Stimulated activated CD8-positive, alpha-beta memory T cell treated with anti-CD3 and anti-CD28 coated beads, Interleukin-15, amount 100 ng/mL, for 1 hour (primary cell): Measurements from ENCODE around the gene CHCHD2.
"Not testable (repeated sequence)": the region's sequence is repeated elsewhere in the genome, so short reads cannot be mapped to it uniquely, and the experiment has no call there.

Source experiments
- DNase-seq: peaks from one replicate; pipeline ENCODE4 v3.0.0-alpha.2; 2020; ENCODE audit warnings: low read depth

Gene CHCHD2

DNA sequence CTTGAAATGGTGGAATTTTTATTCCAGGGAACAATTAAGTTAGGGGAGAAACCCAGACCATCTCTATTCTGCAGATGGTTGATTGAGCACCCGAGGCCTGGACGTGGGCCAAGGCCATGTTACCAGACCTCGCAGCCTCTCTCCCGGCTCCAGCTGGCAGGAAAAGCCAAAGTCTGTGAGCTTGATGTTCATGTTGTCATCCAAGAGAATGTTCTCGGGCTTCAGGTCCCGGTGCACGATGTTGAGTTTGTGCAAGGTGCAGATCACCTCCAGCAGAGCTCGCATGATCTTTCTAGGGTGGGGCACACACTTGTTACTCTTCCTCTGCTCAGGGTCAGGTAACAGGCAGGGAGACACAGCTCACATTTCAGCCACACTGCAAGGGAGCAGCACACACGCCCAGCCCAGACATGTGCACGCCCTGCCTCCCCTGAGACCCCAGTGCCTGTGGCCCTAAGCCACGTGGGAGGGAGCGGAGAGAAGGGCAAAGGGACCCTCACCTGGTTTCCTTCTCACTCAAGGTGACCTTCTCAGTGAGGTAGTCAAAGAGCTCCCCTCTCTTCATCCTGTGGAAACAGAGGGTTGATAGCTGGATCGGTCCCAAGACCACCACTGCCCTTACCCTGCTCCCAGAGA lies 23.0 kb downstream of the CHCHD2 start:
- no peak for DNase-seq

DNA sequence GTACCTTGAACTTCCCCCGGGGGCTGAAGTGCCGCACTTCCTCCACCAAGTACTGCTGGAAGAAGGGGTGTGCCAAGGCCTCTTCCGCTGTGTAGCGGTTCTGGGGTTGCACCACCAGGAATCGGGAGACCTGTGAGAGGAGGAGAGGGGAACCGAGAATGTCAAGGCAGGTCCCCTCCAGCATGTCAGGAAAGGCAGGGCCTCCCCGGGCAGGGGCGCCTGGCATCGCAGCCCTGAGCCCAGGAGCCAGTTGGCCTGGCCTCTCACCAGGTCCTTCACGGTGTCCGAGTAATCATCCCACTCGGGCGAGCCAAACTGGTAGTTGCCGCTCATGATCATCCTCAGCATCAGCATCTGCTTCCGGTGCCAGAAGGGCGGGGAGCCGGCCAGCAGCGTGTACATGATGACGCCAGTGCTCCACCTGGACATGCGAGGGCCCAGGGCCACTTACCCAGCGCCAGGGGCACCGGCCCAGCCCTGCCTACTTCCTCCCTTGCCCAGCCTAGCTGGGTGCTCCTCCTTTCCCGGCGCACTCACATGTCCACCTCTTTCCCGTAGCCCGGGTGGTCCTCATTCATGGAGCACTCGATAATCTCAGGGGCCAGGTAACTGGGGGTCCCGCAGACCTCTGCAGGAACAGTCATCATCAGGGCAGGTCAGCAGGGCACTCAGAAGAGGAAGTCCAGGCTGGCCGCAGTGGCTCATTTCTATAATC lies 24.5 kb downstream of the CHCHD2 start:
- DNase-seq, result no peak

DNA sequence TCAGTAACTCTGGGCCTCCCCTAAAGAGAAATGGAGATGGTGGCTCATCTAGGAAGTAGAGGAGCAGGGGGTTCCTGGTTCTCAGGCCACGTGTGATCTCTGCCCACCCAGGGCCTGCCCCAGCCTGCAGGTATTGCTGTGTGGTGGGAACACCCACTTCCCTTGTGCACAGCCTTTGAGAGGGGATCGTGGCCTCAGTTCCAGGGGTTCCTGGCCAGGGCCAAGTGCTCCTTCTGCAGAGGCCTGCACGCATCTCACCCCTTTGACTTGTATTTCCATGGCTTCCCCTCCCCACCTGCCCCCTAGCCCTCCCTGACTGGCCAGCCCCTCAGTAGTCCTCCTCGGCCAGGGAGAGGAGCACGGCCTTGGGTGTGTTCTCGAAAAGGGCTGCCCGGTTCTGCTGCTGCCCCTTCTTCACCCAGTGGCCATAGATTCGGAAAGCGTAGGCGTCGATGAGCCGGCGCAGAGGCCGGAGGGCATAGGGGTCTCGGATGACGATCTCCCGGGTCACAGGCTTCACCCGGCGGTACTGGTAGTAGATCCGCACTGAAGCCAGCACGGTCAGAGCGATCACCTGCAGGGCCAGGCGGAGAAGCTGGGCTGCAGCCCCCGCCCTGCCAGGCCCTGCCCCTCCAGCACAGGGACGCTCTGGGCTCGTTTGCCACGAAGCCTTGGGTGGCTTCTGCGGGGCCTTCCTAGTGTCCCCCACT lies 25.4 kb downstream of the CHCHD2 start:
- DNase-seq, result not testable (repeated sequence)

DNA sequence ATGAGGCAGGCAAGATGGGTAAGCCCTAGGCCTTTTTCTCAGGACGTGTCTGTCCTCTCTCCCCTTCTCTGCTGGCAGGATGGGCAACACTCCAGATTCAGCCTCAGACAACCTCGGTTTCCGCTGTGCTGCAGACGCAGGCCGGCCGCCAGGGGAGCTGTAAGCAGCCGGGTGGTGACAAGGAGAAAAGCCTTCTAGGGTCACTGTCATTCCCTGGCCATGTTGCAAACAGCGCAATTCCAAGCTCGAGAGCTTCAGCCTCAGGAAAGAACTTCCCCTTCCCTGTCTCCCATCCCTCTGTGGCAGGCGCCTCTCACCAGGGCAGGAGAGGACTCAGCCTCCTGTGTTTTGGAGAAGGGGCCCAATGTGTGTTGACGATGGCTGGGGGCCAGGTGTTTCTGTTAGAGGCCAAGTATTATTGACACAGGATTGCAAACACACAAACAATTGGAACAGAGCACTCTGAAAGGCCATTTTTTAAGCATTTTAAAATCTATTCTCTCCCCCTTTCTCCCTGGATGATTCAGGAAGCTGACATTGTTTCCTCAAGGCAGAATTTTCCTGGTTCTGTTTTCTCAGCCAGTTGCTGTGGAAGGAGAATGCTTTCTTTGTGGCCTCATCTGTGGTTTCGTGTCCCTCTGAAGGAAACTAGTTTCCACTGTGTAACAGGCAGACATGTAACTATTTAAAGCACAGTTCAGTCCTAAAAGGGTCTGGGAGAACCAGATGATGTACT lies 26.7 kb downstream of the CHCHD2 start:
- no peak for DNase-seq

DNA sequence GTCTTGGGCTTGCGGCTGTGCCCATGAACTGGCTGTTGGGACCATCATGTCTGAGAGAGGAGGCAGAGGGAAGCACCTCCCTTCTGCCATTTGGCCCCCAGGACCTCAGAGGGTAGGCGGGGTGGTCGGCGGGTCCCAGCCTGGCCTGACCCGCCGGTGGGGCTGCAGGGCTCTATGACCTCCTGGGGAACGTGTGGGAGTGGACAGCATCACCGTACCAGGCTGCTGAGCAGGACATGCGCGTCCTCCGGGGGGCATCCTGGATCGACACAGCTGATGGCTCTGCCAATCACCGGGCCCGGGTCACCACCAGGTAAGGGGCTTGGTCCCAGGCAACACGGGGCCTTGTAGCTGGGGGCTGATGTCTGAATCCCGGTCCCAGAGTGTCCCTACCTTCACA lies 28.1 kb downstream of the CHCHD2 start:
- no peak for DNase-seq

DNA sequence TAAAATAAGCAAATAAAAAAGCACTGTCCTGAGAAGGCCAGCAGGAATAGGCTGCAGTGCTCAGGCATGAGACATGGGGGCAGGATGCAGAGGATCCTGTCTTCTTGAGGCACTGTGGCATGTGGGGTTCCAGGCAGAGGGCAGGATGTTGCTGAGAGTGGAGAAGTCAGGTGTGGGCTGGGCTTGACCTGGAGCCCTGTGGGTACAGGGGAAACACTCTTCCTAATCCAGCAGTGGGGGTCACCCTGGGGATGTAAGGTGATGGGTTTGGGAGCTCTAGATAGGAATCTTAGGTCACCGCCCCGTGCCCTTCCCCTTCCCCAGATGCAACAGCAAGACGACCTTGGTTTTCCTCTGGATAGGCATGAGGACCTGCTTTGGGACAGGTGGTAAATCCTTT lies 28.6 kb downstream of the CHCHD2 start:
- no peak for DNase-seq

DNA sequence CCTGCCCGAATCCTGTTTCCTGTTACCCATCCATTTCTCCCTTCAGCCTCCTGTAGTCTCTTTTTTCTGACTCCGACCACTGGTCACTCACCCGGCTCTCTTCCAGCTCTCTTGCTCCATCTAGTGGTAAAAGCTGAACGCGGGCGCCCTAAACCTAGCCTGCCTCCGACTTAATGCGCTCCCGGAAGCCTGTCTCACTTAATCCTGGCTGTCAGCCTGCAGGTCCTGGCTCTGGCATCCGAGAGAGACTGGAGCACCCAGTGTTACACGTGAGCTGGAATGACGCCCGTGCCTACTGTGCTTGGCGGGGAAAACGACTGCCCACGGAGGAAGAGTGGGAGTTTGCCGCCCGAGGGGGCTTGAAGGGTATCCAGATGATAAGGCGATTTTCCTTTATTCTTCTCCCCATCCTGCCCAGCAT lies 31.9 kb downstream of the CHCHD2 start:
- DNase-seq, result peak; percentile 27

DNA sequence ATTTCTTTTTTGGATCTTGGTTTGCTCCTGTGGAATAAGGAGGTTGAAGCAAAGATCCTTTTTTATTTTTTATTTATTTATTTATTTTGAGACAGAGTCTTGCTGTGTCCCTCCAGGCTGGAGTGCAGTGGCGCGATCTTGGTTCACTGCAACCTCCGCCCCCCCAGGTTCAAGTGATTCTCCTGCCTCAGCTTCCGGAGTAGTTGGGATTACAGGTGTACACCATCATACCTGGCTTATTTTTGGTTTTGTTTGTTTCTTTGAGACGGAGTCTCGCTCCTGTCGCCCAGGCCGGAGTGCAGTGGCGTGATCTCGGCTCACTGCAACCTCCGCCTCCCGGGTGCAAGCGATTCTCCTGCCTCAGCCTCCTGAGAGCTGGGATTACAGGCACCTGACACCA lies 39.9 kb downstream of the CHCHD2 start:
- not testable (repeated sequence) for DNase-seq

DNA sequence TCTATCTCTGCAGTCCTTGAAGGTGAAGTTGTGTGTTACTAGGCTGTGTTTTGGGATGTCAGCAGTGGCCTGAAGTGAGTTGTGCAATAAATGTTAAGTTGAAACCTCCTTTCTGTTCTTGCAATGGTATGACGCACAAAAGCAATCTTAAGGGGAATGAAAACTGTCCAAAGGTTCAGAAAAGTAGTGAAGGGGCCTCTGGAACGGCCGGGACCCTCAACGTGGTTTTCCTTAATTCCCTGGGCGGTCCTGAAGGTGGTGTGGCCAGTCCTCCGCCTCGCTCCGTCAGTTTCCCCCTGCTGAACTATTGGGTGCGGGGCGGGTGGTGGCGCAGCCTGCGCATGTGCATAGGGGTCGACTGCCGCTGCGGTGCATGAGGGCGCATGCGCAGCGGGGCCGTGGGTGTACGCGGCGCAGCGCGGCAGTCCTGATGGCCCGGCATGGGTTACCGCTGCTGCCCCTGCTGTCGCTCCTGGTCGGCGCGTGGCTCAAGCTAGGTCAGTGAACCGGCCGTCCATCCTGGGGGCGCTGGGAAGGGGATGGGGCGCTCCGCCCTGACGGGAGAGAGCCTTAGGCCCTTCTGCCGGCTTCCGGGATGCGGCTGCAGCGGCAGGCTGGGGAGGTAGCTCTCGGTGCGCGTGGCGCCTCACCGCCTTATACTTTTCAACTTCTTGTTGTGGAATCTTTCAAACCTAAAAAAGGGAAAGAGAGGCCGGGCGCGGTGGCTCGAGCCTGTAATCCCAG lies 42.2 kb downstream of the CHCHD2 start, which contains the start of gene SUMF2:
Gene SUMF2, plus strand, starts transcription at position 405 of the 744 bp plus-strand sequence. Its CDS starts 26 bp downstream, at position 431.
- DNase-seq, result peak; percentile 80

DNA sequence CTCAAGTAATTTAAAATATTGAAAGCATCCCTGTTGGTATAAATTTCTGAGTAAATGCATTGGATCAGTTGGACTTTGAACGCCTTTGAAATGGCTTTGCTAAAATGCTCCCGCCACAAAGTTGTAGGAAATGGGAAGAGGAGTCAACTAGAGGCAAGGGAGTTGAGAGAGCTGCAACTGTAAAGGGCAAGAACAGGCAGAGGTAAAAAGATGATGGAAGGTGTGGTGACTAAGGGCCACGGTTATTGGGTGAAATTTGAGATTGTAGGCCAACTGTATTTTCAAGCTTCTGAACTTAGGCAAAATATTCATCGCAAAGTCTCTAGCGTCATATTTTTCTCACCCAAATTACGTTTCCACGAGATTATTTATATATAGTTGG lies 42.8 kb downstream of the CHCHD2 start:
- DNase-seq, result no peak

DNA sequence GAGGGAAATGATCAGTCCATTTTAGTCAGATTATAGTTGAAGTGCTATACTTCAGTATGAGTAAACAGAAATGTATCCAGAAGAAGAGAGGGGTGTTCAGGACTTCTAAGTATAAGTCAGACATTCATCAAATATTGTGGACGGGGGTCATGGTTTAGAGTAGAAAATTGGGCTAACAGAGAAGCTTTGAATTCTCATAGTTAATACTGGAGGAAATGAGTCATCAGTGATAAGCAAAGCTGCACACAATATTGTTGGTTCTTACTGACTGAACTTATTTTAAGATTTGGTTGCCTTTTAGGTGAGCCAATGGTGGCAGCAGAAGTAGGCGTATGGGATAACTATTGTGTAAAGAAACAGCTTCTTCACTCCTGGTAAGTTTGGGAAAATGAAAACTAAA lies 43.9 kb downstream of the CHCHD2 start:
- DNase-seq, result no peak

DNA sequence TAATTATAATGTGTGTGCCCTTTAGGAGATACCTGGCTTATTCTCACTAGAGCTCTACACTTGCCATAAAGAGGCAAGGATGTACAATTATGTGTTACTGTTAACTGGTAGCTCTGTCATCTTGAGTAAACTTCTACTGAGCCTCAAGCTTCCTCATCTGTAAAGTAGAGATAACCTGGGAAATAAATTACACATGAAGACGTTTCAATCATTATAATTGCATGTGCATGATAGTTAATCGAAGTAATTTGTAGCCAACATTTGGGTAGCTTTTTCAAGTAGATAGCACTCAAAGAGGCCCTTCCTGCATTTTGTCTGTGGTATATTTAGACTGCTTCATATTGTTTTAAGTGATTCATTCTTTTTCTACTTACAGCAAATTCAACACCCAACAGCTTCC lies 52.3 kb downstream of the CHCHD2 start:
- no peak for DNase-seq

DNA sequence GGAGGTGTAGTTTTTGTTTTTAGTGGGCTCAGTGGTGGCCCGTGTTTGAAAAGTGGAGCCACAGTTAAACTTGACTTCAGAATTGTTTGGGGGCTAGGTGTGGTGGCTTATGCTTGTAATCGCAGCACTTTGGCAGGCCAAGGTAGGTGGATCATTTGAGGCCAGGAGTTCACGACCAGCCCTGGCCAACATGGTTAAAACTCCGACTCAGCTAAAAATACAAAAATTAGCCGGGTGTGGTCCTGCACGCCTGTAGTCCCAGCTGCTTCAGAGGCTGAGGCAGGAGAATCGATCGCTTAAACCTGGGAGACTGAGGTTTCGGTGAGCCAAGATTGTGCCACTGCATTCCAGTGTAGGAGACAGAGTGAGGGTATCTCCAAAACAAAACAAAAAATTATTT lies 52.9 kb downstream of the CHCHD2 start:
- no peak for DNase-seq
